OCI-LY7 (cell line): Measurements from ENCODE around the gene OR52N5. TPM values are rescaled to one million over a fixed set of nuclear protein-coding genes. Genes with fewer than 3 reads are reported as not detected.

Experiments used
- BruUV-seq: library from RNA; stranded (reverse); fragments of 400-500 nt; replicated peaks from 2 replicates; lab custom pipeline; 2021; lab: Mats Ljungman, UMichigan
- CTCF ChIA-PET: fragments of 300-600 bp; sonication (Branson Sonifier 250); formaldehyde crosslinking; loops from one replicate; lab custom pipeline; 2022; ENCODE audit warnings: antibody characterized with exemption; ENCODE audit not compliant: unreplicated experiment; lab: Charles Lee
- POLR2A ChIA-PET: fragments of 300-600 bp; sonication (Branson Sonifier 250); formaldehyde crosslinking; loops from one replicate; lab custom pipeline; 2022; ENCODE audit warnings: antibody characterized with exemption; lab: Charles Lee
- DNase-seq: peaks from one replicate; pipeline ENCODE4 v3.0.0-alpha.2; 2015; ENCODE audit warnings: low spot score
- H2AFZ ChIP-seq: fragments of 200-600 bp; sonication (generic), shearing (Covaris generic); 2 replicates; pipeline ENCODE4 v1.6.1; 2014; ENCODE audit warnings: mild to moderate bottlenecking, antibody characterized with exemption, low read length, moderate library complexity
- H3K27ac ChIP-seq: fragments of 200-600 bp; sonication (generic); 2 replicates; pipeline ENCODE4 v1.5.1; 2014; ENCODE audit warnings: mixed run types, low read depth, mild to moderate bottlenecking, moderate library complexity, low read length, inconsistent platforms; ENCODE audit not compliant: poor library complexity, severe bottlenecking
- H3K36me3 ChIP-seq: fragments of 200-600 bp; sonication (generic); 2 replicates; pipeline ENCODE4 v1.6.1; 2014; ENCODE audit warnings: mild to moderate bottlenecking, antibody characterized with exemption, low read length, moderate library complexity, mixed read lengths; ENCODE audit not compliant: insufficient read depth
- H3K4me1 ChIP-seq: fragments of 200-600 bp; sonication (generic); 2 replicates; pipeline ENCODE4 v1.5.1; 2014; ENCODE audit warnings: mild to moderate bottlenecking, low read length; ENCODE audit not compliant: insufficient read depth, poor library complexity, severe bottlenecking
- H3K4me2 ChIP-seq: fragments of 200-600 bp; sonication (generic); 2 replicates; pipeline ENCODE4 v1.6.1; 2014; ENCODE audit warnings: mild to moderate bottlenecking, low read length
- H3K4me3 ChIP-seq: fragments of 200-600 bp; sonication (generic); 2 replicates; pipeline ENCODE4 v1.5.1; 2014; ENCODE audit warnings: mild to moderate bottlenecking, low read depth, low read length; ENCODE audit not compliant: poor library complexity, severe bottlenecking
- H3K79me2 ChIP-seq: fragments of 200-600 bp; sonication (generic); 2 replicates; pipeline ENCODE4 v1.6.1; 2016; ENCODE audit warnings: low read depth, mild to moderate bottlenecking, low read length, moderate library complexity, mixed read lengths; ENCODE audit not compliant: insufficient read depth
- H3K9me2 ChIP-seq: fragments of 200-600 bp; sonication (generic); 2 replicates; pipeline ENCODE4 v1.6.1; 2016; ENCODE audit warnings: mild to moderate bottlenecking, low read length, mixed read lengths; ENCODE audit not compliant: insufficient read depth
- H3K9me3 ChIP-seq: fragments of 200-600 bp; sonication (generic); 2 replicates; pipeline ENCODE4 v1.6.1; 2014; ENCODE audit warnings: mild to moderate bottlenecking, mixed run types, low read length, mixed read lengths
- H4K20me1 ChIP-seq: fragments of 200-600 bp; sonication (generic); 2 replicates; pipeline ENCODE4 v1.6.1; 2014; ENCODE audit warnings: mild to moderate bottlenecking, antibody characterized with exemption, low read length, moderate library complexity, mixed read lengths; ENCODE audit not compliant: insufficient read depth
- EZH2phosphoT487 ChIP-seq: fragments of 200-600 bp; sonication (generic); IDR thresholded peaks from 2 replicates; pipeline ENCODE4 v1.6.1; 2018; ENCODE audit warnings: low read depth, borderline replicate concordance, mild to moderate bottlenecking, mixed run types, antibody characterized with exemption, low read length, moderate library complexity, mixed read lengths
- intact Hi-C: fragments of 100-400 bp; cut with micrococcal nuclease; formaldehyde crosslinking; loops from one replicate; pipeline ENCODE4 v1.10.0; 2022; ENCODE audit not compliant: unreplicated experiment
- total RNA-seq, 2 experiments: library from RNA; depleted of rRNA in 1 of 2; stranded (reverse); fragments of >200 nt in 1 of 2; shearing (Covaris generic) in 1 of 2; gene quantifications; 2 replicates each; pipeline ENCODE4 v1.2.3, GENCODE V29; 2014 to 2022
- TF ChIP-seq, protein P1 (sequence below): fragments of 200-600 bp; sonication (generic); conservative IDR thresholded peaks from 2 replicates; pipeline ENCODE4 v1.5.1; 2014; ENCODE audit warnings: mild to moderate bottlenecking, antibody characterized with exemption, low read length, moderate library complexity, mixed read lengths

The OR52N5 gene
- total RNA-seq, 2 experiments from 2014 or later, result not detected

DNA sequence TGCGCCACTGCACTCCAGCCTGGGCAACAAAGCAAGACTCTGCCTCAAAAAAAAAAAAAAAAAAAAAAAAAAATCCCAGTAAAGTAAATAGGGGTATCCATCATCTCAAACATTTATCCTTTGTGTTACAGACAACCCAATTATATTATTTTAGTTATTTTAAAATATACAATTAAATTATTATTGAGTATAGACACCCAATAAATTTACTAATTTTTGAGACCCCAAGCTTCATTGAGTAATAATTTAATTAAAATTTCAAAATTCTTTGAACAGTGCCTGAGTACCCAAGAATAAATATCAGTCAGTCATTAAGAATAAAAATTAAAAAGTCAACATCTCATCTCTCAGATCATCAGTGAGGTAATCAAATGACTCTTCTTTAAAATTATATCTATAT is 29.2 kb downstream of the OR52N5 start, which contains the start of gene OR52N4:
Gene OR52N4 (plus strand): TSS at position 301 of the 400 bp plus-strand sequence. CDS start 498 bp downstream, outside the sequence.
- Histone ChIP-seq H3K27ac (no peak within 1 kb of the TSS), H3K36me3 (no peaks in the 10 kb centered on the region), H4K20me1 (no peaks in the 10 kb centered on the region), H3K9me2 (no peaks in the 10 kb centered on the region), H2AFZ (no peak within 1 kb of the TSS), H3K9me3 (no peaks in the 10 kb centered on the region), H3K79me2 (no peaks in the 10 kb centered on the region), H3K4me1 (no peaks in the 10 kb centered on the region), H3K4me3 (no peak within 1 kb of the TSS), H3K4me2 (no peak within 1 kb of the TSS)
- no peak for DNase-seq
- CTCF ChIA-PET, result no interaction called here
- POLR2A ChIA-PET, result no interaction called here
- BruUV-seq, result no TSS peak
- intact Hi-C loops, result no loop called here
- TF ChIP-seq, protein P1, sequence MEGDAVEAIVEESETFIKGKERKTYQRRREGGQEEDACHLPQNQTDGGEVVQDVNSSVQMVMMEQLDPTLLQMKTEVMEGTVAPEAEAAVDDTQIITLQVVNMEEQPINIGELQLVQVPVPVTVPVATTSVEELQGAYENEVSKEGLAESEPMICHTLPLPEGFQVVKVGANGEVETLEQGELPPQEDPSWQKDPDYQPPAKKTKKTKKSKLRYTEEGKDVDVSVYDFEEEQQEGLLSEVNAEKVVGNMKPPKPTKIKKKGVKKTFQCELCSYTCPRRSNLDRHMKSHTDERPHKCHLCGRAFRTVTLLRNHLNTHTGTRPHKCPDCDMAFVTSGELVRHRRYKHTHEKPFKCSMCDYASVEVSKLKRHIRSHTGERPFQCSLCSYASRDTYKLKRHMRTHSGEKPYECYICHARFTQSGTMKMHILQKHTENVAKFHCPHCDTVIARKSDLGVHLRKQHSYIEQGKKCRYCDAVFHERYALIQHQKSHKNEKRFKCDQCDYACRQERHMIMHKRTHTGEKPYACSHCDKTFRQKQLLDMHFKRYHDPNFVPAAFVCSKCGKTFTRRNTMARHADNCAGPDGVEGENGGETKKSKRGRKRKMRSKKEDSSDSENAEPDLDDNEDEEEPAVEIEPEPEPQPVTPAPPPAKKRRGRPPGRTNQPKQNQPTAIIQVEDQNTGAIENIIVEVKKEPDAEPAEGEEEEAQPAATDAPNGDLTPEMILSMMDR, result no peak
- TF ChIP-seq EZH2phosphoT487, result no peak

DNA sequence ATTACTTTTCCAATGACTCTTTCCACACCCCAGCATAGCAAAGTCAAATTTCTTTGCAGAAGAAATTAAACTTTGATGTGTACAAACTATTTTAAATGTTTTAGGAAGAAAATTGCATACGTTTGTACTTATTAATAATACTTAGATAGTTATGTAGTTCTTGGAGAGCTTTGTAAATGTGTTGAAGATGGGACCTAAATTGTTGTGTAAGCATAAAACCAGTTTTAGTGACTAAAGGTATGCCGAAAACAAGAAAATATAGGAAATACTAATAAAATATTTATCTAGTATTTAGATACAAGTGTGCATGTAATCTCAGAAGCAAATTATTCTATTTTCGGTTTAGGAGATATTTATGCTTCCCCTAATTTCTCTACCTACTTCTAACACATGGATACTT is 33.3 kb downstream of the OR52N5 start:
- CTCF ChIA-PET, result no interaction called here
- Histone ChIP-seq H3K4me1 (no peaks in the 10 kb centered on the region), H3K9me3 (no peaks in the 10 kb centered on the region), H3K79me2 (no peaks in the 10 kb centered on the region), H3K4me3 (no peak overlapping the region), H3K36me3 (no peaks in the 10 kb centered on the region), H3K27ac (no peak overlapping the region), H3K9me2 (no peaks in the 10 kb centered on the region), H4K20me1 (no peaks in the 10 kb centered on the region), H2AFZ (no peak overlapping the region), H3K4me2 (no peak overlapping the region)
- TF ChIP-seq EZH2phosphoT487, result no peak
- TF ChIP-seq, protein P1, result no peak
- BruUV-seq, result no TSS peak
- intact Hi-C loops, result no loop called here
- POLR2A ChIA-PET, result no interaction called here
- DNase-seq, result no peak

DNA sequence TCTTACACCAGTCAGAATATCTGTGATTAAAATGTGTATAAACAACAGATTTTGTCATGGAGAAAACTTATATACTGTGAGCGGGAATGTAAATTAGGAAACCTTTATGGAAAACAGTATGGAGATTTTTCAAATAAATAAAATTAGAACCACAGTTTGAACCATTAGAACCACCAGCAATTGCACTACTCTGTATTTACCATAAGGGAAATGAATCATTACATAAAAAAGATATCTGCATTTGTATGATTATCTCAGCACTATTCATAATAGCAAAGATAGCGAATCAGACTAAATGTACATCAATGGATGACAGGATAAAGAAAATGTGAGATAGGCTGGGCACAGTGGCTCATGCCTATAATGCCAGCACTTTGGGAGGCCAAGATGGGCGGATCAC is 36.5 kb downstream of the OR52N5 start:
- Histone ChIP-seq H3K36me3 (no peaks in the 10 kb centered on the region), H3K4me2 (no peak overlapping the region), H3K9me3 (no peaks in the 10 kb centered on the region), H3K9me2 (no peaks in the 10 kb centered on the region), H3K27ac (no peak overlapping the region), H3K4me1 (no peaks in the 10 kb centered on the region), H3K4me3 (no peak overlapping the region), H3K79me2 (no peaks in the 10 kb centered on the region), H4K20me1 (no peaks in the 10 kb centered on the region), H2AFZ (no peak overlapping the region)
- ChIA-PET POLR2A (interaction anchor here (0.7 kb wide), 1 partner anchor 411 kb away, joined by 4 read pairs; no protein-coding TSS in a partner anchor), CTCF (no interaction called here)
- BruUV-seq, result no TSS peak
- intact Hi-C loops, result no loop called here
- TF ChIP-seq, protein P1, result no peak
- no peak for TF ChIP-seq EZH2phosphoT487
- no peak for DNase-seq
